Astrocyte of the cerebellum (primary cell): ENCODE results near the gene RAB6B.

Experiments used
- DNase-seq: peaks from one replicate; pipeline ENCODE4 v3.0.0-alpha.2; 2011; ENCODE audit warnings: low read depth
- H3K4me3 ChIP-seq: 2 replicates; pipeline ENCODE4 v1.5.1; 2011; ENCODE audit warnings: mild to moderate bottlenecking, low read depth, low read length, moderate library complexity
- in situ Hi-C: cut with HindIII; loops from 2 replicates; pipeline ENCODE4 v1.10.0; 2017; ENCODE audit warnings: low sequenced_read_pairs
- TF ChIP-seq, protein P1 (sequence below): IDR thresholded peaks from 2 replicates; pipeline ENCODE4 v1.5.1; 2012; ENCODE audit warnings: low read length, low read depth, moderate library complexity, mild to moderate bottlenecking; ENCODE audit errors: missing control alignments

The RAB6B gene

GRCh38 chr3:133832802-133833144, 62.9 kb downstream of the RAB6B start:
- H3K4me3 ChIP-seq = no peak overlapping the region
- TF ChIP-seq, protein P1, sequence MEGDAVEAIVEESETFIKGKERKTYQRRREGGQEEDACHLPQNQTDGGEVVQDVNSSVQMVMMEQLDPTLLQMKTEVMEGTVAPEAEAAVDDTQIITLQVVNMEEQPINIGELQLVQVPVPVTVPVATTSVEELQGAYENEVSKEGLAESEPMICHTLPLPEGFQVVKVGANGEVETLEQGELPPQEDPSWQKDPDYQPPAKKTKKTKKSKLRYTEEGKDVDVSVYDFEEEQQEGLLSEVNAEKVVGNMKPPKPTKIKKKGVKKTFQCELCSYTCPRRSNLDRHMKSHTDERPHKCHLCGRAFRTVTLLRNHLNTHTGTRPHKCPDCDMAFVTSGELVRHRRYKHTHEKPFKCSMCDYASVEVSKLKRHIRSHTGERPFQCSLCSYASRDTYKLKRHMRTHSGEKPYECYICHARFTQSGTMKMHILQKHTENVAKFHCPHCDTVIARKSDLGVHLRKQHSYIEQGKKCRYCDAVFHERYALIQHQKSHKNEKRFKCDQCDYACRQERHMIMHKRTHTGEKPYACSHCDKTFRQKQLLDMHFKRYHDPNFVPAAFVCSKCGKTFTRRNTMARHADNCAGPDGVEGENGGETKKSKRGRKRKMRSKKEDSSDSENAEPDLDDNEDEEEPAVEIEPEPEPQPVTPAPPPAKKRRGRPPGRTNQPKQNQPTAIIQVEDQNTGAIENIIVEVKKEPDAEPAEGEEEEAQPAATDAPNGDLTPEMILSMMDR = no peak
- in situ Hi-C loops = no loop called here
- no peak for DNase-seq

DNA sequence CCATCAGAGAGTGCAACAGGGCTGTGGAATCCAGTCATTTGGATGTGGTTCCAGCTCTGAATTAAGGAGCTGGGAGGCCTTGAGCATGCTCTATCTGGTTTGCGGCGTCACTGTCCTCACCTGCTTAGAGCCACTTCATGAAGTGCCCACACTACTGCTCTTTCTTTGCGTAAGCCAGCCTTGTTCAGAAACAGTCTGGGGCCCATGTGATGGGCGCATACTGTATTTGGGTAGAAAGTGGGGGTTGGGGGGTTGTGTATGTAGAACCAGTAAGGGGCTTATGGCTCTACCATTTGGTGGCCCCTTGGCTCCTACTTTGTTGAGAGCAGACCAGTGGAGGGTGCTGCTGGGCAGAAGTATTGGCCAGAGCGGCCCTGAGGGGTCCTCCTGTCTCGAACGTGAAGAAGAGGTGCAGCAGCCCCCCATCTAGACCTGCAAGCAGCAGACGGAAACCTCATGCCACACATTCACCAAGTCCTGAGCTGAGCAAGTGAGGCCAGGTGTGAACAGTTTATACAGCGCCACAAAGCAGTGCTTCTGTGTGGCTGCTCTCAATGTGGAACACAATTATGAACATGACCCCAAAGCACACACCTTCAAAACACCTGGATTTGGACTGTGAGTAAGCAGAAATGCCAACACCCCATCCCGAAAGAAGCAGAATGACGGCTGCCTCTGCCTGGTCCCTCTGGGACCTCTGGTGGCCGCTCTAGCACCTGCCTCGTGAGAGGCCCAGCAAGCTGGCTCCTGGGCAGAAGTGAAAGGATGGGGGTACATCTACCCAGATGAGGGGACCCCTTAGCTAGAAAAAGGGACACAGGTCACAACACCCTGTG, 63.5 kb downstream of the RAB6B start:
- TF ChIP-seq, protein P1 = no peak
- in situ Hi-C loops = no loop called here
- DNase-seq = no peak
- H3K4me3 ChIP-seq = no peak overlapping the region

GRCh38 chr3:133830071-133830470, 65.6 kb downstream of the RAB6B start:
- no peak overlapping the region for H3K4me3 ChIP-seq
- TF ChIP-seq, protein P1 = no peak
- in situ Hi-C loops = no loop called here
- no peak for DNase-seq

- in situ Hi-C loops = no loop called here
- DNase-seq = no peak
- TF ChIP-seq, protein P1 = no peak
- no peak overlapping the region for H3K4me3 ChIP-seq
Measured at GRCh38 chr3:133829310-133829707, 66.4 kb downstream of the RAB6B start.

DNA sequence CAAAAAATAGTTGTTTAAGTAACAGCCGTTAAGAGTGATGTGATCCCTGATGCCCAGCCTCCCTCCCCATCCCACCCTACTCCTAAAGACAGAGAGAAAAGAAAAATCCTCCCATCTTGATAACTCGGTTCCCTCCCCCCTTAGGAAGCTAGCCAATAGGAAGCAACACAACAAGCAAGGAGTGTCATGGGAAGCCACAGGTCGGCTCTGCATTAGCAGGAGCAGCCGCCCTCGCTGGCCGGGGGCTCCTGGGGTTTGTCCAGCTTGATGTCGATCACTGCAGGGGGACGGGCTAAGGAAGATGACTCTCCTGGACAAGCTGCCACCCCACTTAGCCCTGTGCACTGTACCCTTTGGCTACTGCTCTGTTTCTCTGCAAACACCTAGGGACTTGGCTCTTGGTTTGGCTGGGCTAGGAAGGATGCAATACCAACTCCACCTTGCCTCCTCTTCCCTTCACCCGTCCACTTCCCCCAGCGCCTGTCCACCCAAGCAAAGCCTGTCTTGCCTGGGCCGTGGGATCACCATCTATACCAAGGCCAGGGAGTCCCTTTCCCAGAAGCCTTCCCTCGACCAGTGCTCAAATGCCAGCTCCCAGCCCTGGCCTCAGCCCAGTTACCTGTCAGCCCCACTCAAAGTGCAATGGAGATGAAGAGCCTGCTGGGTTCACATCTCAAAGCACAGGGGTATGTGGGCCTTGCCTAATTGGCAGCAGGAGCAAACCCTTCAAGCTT, 66.9 kb downstream of the RAB6B start:
- TF ChIP-seq, protein P1 = no peak
- H3K4me3 ChIP-seq = no peak overlapping the region
- no peak for DNase-seq
- in situ Hi-C loops = no loop called here

DNA sequence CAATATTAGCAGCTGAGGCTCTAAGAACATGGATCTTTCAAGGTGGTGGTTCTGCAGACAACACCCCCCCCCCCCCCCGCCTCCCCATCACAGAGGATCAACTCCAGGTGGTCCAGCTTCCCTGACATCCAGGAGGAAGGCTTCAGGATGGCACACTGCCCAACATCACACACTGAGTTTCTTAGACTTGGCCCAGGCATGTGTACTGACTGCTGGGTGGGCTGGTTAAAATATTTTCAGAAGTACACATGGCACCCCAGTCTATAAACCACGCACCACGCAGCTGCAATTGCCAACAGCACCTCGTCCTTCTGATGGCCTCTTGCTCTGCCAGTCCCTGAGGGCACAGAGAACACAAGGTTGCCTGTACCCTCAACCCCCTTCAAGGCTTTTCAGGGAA, 68.0 kb downstream of the RAB6B start:
- no peak for DNase-seq
- no peak overlapping the region for H3K4me3 ChIP-seq
- TF ChIP-seq, protein P1 = no peak
- in situ Hi-C loops = no loop called here
